NCI-H2107 treated with DMSO at 0.1 percent for 48 hours (cell line): Measurements from ENCODE around the gene C1GALT1.
A peak's percentile ranks its signal among the peaks of the same experiment; 100 is the strongest.
"Not testable (repeated sequence)": the region's sequence is repeated elsewhere in the genome, so short reads cannot be mapped to it uniquely, and the experiment has no call there.

ENCODE experiments used
- DNase-seq: peaks from one replicate; lab custom pipeline; 2025; ENCODE audit not compliant: unreplicated experiment; lab: John Stamatoyannopoulos, UW

C1GALT1 gene

GRCh38 chr7:7182156-7183060, at the start of gene C1GALT1:
Gene C1GALT1, plus strand, starts transcription at chr7:7182544. Its CDS starts 51,776 bp downstream, at chr7:7234320.
- peak; percentile 96 for DNase-seq

GRCh38 chr7:7134046-7134445, 48.3 kb upstream of the C1GALT1 start:
- no peak for DNase-seq

- DNase-seq: no peak
Measured at GRCh38 chr7:7135074-7135473, 47.3 kb upstream of the C1GALT1 start.

GRCh38 chr7:7135924-7136323, 46.4 kb upstream of the C1GALT1 start:
- DNase-seq: not testable (repeated sequence)

- DNase-seq: no peak
Measured at GRCh38 chr7:7136466-7137381, 45.6 kb upstream of the C1GALT1 start.

- DNase-seq: no peak
Measured at GRCh38 chr7:7138897-7139296, 43.4 kb upstream of the C1GALT1 start.

- DNase-seq: not testable (repeated sequence)
Measured at GRCh38 chr7:7143404-7143803, 38.9 kb upstream of the C1GALT1 start.

- DNase-seq: not testable (repeated sequence)
Measured at GRCh38 chr7:7145151-7145550, 37.2 kb upstream of the C1GALT1 start.

- no peak for DNase-seq
Measured at GRCh38 chr7:7146837-7147236, 35.5 kb upstream of the C1GALT1 start.

GRCh38 chr7:7148798-7149481, 33.4 kb upstream of the C1GALT1 start:
- DNase-seq: no peak

- no peak for DNase-seq
Measured at GRCh38 chr7:7151285-7151684, 31.1 kb upstream of the C1GALT1 start.

GRCh38 chr7:7151865-7152264, 30.5 kb upstream of the C1GALT1 start:
- DNase-seq: no peak

- DNase-seq: no peak
Measured at GRCh38 chr7:7152315-7152714, 30.0 kb upstream of the C1GALT1 start.

GRCh38 chr7:7154355-7154754, 28.0 kb upstream of the C1GALT1 start:
- not testable (repeated sequence) for DNase-seq

- DNase-seq: no peak
Measured at GRCh38 chr7:7156663-7157062, 25.7 kb upstream of the C1GALT1 start.

GRCh38 chr7:7157177-7157886, 25.0 kb upstream of the C1GALT1 start:
- no peak for DNase-seq

GRCh38 chr7:7157887-7158271, 24.5 kb upstream of the C1GALT1 start:
- DNase-seq: no peak

- DNase-seq: no peak
Measured at GRCh38 chr7:7159063-7159658, 23.2 kb upstream of the C1GALT1 start.

- no peak for DNase-seq
Measured at GRCh38 chr7:7164591-7164990, 17.8 kb upstream of the C1GALT1 start.

GRCh38 chr7:7165372-7165771, 17.0 kb upstream of the C1GALT1 start:
- DNase-seq: no peak
